Stimulated activated CD8-positive, alpha-beta memory T cell treated with anti-CD3 and anti-CD28 coated beads, Interleukin-12 subunit alpha, Interleukin-12 subunit beta, amount 100 ng/mL, for 4 hours (primary cell): ENCODE data around the gene TTI1.
A peak's percentile ranks its signal among the peaks of the same experiment; 100 is the strongest.
"Not testable (repeated sequence)": the region's sequence is repeated elsewhere in the genome, so short reads cannot be mapped to it uniquely, and the experiment has no call there.

Source experiments
- DNase-seq: peaks from one replicate; pipeline ENCODE4 v3.0.0-alpha.2; 2020; ENCODE audit warnings: low read depth

Gene TTI1

DNA sequence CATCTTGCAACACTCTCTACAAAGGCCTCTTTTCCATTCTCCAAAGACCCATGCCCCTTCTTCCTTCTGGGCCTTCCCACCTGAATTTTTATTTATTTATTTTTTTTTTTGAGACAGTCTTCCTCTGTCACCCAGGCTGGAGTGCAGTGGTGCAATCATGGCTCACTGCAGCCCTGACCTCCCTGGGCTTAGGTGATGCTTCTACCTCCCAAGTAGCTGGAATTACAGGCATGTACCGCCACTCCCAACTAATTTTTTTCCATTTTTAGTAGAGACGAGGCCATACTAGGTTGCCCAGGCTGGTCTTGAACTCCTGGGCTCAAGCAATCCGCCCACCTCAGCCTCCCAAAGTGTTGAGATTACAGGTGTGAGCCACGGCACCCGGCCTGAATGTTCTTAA lies 23.8 kb downstream of the TTI1 start:
- DNase-seq = not testable (repeated sequence)

DNA sequence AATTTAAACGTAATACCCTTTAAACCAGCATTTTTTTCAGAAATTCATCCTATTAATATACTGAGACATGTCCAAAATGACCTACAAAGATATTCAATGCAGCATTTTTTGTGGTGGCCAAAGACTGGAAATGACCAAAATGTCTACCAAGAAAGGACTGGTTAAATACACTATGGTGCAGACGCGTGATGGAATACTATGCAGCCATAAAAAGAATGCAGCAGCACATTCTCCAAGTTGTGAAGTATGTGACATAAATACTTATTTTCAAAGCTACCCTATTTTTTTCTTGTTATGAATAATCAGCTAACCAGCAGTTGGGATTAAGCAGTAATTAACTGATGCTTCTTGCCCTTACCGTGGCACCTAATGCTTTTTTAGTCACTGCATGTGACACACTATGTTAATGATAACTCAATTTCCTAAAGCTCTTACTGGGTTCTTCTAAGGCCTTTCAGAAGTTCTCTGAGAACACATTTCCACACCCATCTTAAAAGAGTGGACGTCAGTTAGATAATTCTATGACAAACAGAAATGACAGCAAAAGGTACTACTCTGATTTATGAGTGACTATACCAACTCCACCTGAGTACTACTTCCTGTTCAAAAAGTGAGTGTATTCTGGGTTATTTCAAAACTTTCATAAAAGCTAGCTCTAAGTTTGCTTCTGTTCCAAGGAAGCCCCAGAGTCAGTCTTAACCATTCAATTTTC lies 24.9 kb downstream of the TTI1 start:
- DNase-seq = no peak

DNA sequence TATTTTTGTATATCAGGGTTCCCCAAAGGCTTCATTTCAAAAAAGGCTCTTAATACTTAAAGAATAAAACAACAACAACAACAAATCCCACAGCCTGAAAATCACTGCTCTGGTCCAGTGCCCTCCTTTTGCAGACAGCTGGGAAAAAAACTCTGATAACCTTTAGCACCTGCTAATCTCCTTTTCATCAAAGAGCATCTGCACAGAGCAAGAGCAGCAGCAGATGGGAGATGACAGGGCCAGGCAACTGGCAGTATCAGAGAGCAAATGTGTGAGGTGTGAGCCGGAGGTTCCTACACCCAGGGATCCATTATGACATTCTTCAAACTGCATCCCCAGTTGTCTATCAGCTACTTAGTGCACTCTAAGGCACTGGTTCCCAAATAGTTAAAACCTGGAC lies 25.7 kb downstream of the TTI1 start:
- no peak for DNase-seq

DNA sequence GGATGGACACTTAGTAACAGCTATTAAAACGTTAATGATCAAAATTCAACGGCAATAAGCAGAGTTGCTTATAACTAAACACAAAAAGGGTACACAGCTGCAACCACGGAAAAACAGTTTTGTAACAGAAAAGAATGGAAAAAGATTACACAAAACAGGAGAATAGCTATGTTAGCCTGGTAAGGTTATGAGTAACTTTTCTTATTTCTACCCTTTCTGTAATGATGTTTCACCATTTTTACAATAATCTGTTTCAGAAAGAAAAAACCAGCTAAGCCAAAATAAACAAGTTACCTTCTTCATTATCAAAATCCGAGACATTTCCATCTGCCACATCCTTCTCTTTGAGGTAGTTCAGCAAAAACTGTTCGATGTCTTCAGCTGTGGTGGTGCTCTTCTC lies 27.4 kb downstream of the TTI1 start:
- DNase-seq = no peak

DNA sequence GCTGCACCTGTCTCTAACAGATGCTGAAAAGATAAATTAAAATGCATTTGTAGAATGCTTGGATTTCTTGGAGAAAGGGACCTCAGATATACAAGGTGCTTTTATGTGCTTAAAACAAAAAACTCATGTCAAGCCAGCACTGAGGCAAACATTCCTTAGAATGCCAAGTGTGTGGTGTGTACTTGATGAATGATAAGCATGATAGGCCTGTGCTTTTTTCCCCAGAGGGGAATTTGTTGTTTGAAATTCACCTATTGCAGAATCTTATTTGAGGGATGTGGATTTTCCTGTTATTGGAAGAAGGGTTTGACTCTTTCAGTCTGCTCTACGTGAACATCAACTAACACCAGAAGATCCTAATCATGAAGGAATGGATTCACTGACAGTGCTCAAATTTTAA lies 28.8 kb downstream of the TTI1 start:
- no peak for DNase-seq

DNA sequence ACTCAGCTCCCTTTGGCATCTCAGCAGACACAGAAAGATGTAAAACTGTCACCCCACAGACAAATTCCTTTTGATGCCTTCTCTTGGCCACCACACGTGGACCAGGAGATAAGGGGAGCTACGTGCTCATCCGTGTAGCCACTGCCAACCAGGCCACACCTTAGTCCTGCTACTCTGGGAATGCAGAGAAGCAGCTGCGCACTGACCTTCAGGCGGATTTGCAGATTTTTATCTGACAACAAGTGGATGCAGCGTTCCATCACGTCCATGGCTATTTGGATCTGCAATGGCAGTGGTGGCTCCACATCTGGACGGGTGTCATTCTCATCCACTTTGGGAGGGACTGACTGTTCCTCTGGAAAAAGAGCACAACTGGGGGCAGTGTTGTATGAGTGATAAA lies 30.8 kb downstream of the TTI1 start:
- DNase-seq = no peak

DNA sequence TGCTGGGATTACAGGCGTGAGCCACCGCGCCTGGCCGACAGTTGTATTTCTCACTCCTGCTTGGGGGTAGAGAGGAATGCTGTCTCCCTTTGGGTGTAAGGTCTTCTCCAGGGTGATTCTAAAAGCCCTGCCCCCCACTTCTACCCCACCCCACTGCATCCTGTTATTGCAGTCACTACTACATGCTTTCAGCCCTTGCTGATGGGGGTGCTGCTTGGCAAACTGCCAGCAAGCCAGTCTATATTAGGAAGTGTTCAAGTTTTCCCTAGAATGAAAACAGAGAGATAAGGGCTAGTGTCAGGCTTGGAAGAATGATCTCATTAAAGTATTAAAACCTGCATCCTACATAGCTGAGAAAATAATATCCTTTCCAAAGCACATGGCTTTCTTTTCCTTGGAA lies 31.3 kb downstream of the TTI1 start:
- DNase-seq = no peak

DNA sequence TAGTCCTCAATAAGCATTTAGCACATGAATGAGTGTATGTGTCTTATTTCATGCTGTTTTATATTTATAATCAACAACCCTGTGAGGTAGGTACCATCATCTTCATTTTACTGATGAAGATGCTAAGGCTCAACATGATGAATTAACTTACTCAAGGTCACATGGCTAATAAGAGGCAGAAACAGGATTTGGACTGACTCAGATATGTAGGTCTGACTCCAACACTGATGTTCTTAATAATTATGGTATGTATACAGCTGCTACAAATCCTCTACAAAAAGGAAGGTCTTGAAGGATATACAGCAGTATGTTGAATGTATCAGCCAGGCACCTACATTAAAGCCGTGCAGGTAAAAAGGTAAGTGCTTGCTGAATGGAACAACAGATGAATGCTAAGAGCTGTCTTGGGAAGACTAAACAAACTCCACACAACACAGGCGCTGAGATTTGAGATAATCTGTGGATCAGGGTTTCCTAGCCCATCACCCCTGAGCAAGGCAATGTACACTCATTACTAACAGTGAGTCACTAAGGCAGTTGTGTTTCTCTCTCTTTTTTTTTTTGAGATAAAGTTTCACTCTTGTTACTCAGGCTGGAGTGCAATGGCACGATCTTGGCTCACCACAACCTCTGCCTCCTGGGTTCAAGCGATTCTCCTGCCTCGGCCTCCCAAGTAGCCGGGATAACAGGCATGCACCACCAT lies 31.9 kb downstream of the TTI1 start:
- no peak for DNase-seq

DNA sequence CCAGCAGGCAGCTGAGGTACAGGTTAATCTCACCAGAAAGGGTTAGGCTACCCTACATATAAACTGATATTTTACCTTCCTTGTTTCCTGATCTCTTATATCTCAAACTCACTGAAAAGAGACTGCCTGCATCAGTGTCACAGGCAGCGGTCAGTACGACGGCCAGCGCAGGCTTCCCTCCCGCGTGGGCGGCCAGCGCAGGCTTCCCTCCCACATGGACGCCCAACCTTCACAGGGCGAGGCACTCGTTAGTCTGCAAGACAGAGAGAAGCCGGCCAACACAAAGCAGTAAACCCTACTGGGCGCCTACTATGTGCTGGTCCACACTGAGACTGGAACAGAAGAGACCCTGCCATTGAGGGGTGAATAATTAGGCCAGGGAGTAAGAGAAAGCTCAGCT lies 33.0 kb downstream of the TTI1 start:
- no peak for DNase-seq

DNA sequence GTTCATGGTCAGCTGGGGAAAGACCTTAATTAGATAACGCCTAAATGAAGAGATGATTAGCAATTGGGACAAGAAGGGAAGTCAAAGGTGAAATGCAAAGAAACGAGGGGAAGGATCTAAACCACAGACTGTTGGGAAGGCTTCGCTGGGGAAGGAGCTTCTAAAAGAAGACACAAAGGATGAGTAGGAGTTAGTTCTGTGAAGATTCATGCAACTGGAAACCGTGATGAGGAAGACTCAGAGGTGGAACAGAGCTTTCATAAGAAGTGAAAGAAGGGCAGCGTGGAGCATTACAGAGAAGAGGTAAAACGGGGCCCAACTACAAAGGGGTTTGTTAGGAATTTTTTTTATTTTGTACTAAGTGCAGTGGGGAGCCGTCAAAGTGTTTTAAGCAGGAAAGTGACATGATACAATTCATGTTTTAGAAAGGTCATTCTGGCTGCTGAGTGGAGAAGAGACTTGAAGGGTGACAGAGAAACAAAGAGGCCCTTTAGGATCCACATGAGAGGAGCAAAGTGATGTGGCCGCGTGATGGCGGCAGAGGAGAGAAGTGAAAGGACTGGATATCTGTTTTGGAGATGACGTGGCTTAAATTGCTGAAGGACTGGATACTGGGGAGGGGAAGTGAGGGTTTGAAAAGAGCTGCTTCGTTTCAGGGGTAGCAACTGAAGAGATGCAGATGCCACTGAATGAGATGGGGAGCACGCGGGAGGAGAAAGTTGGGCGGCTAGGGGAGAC lies 33.6 kb downstream of the TTI1 start:
- DNase-seq = no peak

DNA sequence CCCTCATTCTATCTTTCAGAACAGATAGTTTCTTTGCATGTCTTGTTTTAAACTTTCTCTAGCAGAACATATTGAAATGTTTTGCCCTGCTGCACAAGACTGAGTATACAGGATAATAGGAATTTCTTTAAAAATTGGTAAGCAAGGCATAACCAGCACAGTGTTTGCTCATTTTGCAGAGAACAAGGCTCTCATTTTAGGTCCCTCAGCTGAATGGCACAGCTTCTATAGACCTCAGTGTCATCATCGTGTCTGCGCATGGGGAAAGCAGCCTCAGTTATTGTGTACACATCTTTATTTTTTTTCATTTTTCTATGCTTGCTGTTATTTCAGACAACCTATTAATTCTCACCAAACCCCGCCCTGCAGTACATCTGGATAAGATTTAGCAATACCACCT lies 35.7 kb downstream of the TTI1 start:
- no peak for DNase-seq

DNA sequence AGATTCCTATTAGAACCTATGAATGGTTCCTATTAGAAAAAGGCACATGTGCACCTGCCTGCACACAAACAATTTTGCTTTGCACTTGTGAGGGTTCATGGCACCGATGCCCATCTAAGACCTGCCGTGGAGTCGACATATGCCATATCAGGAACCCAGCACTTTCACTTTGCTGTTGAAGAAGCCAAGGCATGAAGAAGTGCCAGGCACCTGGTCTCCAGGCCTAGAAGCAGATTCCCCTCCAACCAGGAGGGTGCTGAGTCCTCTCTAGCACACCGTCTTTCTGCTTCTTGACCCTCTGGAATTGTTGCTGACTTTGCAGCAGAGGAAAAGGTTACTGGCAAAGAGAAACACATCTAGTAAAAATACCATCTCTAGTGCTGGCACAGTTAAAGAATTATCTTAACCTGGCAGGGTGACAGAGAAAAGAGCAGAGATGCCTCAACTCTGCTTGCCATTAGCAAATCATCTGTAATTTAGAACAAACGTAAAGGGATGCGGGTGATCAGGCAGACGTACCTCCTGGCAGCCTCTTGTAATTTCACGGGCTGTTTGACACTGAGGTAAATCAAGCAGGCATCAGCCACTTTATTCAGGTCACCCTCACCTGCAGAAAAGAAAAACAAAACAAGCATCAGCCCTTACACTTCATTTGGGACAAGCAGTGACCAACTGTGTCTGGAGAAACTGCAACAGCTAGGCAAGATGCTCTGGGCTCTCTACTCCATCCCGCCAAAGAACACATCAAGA lies 37.2 kb downstream of the TTI1 start:
- DNase-seq = no peak

DNA sequence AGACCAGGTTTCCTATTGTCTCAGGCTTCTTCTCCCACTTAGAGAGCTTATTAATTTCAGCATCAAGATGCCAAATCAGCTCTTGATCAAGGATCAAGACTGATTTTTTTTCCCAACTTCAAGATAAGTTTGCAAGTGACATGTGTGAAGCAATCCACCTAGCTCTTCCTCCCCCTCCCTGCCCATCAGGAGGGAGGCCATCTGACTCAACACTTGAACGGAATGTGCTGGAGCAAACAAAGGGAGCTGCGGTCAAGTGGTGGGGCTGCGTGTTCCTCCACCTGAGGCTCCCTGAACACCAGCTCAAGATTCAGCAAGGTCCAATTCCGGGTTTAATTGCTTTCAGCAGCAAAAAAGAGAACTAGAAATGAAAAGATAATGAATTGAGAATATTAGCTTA lies 38.7 kb downstream of the TTI1 start:
- no peak for DNase-seq

DNA sequence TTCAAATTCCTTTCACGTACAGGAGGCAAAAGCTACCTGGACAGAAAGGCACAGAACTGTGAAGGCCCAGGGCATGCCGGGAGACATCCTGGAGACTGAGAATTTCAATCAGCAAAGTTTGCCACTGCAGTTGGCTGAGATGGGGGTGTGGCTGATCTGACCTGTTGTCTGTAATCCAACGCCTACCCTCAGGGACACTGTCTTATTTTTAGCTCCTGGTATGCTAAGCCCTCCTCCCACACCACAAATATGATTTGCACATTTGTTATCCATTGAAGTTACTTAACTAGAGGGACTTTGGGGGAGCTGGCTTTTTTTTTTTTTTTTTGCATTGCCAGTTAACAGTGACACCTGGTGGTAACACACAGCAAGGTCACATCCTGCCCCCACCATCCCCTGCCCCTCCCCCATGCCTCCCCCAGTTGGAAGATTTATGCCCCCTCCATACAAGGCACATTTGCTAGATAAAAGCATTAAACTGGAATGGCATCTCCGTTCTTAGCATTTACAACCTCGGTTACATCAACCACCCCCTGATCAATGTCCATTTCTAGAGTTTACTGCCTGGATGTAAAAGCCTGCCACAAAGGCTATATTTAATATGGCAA lies 40.4 kb downstream of the TTI1 start:
- DNase-seq = no peak

DNA sequence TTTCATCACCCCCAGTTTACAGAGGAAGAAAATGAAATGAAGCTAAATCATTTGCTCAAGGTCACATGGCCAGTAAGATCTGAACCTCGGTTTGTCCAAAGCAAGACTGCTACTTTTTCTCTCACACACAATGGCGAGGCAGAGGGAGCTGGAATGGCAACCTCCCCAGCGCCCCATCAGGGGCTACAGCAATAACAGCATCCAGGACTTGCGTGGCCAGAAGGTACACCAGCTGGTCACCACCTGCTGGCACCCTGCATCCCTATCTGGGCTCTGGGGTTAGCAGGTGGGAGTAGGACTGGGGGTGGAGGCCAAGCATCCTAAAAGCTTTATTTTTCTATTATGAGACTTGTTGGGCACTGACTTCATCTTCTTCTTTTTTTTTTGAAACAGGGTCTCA lies 41.3 kb downstream of the TTI1 start:
- no peak for DNase-seq

DNA sequence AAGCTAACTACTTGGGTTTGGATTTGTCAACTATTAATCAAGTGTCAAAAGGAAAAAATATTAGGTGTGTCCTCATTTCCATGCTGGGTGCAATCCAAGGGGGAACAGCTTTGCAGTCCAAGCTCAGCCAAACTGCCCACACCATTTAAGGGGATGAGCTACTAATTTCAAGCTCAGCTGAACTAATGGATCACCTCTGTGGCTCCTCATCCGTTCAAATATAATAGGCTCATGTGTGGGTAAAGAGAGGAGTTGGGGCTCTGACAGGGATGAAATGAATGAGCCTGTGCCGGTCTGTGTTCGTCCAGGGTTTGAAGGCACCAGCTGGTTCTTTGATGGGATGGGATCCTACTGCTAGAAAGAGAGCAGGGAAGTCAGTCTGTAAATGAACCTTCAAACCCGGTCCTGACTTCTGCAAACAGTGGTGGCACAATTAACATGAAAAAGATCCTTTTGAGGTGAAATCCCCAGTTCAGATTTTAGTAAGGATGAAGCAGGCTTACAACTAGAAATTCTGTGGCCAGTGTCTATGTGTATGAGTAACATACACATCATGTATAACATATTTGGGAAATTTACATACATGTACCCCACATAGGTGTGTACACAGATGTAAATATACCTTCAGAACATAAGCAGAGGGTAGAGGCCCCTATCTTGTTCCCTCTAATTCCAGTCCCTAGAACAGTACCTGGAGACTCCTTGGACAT lies 41.9 kb downstream of the TTI1 start:
- DNase-seq = no peak

DNA sequence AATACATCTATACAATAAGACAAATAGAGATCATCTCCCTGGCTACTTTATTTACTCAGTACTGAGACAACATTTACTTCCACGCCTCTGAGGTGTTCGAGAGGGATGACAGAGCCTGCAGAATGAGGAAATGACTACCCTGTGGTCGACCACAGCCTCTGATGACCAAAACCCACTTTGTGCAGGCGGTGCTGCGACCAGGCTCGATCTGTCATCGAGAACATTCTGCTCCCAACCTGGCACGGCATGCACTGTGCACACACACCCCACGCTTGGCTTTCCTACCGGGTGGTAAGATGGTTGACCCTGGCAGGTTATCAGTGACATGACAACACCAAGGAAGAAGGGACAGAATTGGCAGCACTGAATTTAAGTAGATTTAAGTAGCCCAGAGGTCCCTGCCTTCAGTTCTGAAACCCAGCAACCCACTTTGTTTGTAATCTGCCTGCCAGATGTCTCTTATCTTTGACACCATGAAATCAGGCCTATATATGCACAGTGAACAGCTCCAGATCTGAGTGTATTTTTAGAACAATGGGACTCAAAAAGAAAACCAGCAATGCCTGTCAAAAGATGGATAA lies 42.6 kb downstream of the TTI1 start:
- DNase-seq = peak; percentile 40

DNA sequence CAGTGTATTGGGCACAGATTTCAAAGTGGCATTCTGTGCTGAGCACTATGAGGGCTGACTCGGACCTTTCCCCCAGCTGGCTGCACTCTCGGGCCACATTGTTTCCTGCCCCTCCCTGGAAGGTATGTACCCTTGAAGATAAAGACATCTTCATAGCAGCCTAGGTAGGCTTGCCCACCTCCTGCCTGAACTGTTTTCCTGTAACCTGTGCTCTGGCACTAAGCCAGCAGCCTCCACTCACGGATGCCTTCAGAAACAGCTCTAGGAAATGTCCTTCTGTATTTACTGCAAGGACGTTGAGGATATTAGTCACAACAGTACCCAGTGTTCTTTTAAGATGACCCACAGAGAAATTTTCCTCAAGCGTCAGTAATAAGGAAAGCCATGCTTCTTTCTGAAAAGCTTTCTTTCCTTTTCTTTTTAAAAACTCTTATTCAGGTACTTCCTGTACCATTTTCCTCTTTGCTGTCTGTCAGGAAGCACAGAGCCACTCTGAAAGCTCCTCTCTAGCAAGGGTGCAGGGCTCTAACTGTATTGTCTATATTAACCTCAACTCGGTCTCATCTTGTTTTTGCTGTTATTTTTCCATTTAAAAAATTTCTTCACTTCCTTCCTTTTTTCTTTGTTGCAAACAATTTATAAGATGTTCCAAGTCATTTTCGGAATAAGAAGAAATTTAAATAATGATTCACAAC lies 43.5 kb downstream of the TTI1 start:
- DNase-seq = no peak

DNA sequence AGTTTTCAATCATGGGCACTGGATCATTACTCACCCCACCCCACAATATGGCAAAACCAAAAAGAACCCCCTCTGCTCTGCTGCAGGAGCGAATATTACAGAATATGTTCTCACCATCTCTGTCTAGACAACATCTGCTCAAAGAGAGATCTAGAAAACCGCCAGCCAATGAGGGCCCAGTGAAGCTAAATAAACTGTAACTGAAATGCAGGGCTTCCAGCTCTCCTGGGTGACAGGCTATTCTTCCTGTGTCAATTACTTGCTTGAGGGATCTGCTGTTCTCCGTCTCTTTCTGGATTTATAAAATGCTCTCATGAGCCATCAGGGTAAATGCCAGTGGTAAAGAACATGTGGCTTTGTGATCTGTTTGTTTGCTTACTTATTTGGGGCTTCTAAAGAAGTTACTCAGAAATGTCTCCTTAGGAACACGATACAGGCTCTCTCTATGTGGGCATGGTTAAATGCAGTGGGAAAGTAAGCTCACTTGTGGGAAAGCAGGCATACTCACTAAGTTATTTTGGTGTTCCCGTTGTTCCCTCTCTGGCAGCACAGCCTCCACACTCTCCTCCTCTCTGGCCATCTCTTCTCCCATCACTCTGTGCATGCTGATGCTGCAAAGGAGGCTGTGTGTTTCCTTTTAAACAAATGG lies 44.8 kb downstream of the TTI1 start:
- no peak for DNase-seq
